HG02840 (cell line): ENCODE data around the gene TMBIM6.
"Not testable (repeated sequence)": the region's sequence is repeated elsewhere in the genome, so short reads cannot be mapped to it uniquely, and the experiment has no call there.

Experiments
- ATAC-seq: cut with Tn5 transposase; IDR thresholded peaks from one replicate; pipeline ENCODE4 v1.9.1; 2021; ENCODE audit warnings: mild to moderate bottlenecking, moderate library complexity, moderate number of reproducible peaks; ENCODE audit not compliant: unreplicated experiment, low FRiP score

TMBIM6 gene

DNA sequence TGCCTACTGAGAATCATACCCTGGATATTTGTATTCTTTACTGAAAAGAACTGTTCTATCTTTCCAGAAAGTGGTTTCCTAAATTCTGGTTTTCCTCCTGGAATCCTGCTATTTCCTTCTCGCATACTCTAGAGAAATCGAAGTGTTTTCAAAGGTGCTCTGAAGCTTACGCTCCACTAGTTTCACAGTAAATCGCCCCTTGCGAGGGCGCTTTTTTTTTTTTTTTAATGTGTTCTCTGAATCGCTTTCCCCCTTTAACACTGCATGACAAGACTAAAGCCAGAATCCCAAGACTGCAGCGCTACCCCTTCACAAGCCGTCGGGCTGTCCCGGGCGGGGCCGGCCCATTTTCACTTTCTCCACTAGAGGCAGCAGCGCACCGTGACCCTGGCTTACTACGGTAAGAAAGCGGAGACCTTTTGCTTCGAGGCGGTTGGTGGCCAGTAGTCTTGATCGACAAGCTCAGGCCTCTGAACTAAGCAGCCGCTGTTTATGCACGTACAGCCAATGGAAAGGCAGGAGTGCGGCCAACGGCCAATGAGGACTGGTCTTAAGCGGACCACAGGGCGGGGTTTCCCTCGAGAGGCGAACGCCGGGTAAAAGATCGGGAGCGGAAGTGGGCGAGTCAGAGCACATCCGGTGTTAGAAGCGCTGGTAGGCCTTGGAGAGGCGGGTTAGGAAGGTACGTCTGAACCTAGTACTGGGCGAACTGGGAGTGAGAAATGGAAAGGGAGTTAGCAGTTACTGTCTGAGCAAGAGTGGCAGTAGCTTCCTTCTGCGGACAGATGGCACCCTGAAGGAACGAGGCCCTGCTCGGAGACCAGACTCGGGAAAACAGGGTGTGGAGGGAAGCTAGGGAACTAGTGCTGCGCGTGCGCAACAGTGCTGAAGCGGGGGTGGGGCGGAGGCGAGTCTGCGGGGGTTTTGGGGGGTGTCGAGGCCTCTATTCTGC lies at the start of gene TMBIM6:
Gene TMBIM6 (plus strand): TSS at position 628 of the 952 bp plus-strand sequence. CDS start 10,937 bp downstream, outside the sequence.
- peak; percentile 92 for ATAC-seq

DNA sequence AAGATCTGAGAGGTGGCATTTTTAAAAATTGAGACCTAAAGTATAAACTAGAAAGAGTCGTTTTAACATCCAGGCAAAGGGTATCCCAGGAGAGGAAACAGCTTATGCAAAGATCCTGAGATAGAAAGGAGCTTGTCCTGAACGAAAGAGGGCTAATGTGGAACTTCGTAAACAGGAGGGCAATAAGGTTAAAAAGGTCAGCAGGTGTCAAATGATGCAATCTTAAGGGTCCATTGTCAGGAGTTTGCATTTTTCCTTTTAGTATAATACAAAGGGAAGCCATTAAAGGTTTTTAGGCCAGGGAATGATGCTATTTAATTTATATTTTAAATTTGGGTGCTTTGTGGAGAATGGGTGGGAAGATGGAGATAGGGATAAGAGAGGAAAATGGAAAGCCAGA lies 48.5 kb upstream of the TMBIM6 start:
- no peak for ATAC-seq

DNA sequence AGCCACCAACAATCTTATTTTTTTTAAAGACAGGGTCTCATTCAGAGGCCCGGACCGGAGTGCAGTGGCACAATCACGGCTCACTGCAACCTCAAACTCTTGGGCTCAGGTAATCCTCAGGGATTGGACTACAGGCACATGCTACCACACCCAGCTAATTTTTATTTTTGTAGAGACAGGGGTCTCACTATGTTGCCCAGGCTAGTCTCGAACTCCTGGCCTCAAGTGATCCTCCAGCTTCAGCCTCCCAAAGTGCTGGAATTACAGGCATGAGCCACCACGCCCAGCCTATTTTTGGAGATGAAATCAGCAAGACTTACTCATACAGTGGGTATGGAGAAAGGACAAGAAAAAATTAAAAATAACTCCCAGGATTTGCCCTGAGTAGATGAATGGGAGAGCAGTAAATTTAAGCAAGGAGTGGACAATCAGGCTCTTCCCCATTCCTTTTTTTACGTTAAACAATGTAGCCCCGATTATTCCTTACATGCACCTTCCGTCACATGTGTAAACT lies 47.4 kb upstream of the TMBIM6 start:
- ATAC-seq = no peak

DNA sequence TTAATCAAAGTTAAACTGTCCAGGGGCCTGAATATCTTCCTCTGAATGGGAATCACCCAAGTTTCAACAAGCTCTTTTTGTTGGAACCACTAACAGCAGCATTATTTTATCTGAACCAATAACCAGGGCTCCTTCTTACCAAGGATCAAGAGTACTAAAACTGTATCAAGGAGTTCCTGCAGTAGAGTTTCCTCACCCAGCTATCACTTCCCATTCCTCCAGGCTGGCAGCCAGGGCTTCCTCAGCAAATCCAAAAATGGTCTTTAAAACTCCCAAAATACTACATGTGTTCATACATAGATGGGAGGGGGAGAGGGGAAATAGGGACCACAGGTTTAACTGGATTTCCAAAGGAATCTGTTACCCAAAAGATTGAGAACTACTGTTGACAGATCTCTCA lies 44.6 kb upstream of the TMBIM6 start:
- ATAC-seq = no peak

DNA sequence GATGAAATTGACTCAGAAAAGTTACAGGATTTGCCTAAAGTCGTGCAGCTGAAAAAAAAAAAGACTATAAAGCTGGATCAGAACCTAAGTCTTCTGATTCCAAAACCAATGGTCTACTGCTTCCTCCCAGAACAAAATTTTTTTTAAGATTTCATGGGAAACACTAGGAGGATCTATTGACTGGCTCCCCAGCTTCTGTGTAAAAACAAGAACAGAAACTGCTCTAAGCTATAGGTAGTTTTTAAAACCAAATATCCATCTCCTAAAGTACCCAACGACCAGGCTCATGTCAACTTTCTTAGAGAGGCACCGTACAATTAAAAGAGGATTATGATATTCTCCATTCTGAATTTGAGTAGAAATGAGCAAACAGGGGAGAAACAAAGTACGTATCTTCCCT lies 43.5 kb upstream of the TMBIM6 start:
- no peak for ATAC-seq

GRCh38 chr12:49698619-49699545 lies 42.5 kb upstream of the TMBIM6 start:
- ATAC-seq = peak; percentile 63

GRCh38 chr12:49702009-49702408 lies 39.3 kb upstream of the TMBIM6 start:
- ATAC-seq = no peak

GRCh38 chr12:49702676-49703215 lies 38.6 kb upstream of the TMBIM6 start:
- ATAC-seq = no peak

DNA sequence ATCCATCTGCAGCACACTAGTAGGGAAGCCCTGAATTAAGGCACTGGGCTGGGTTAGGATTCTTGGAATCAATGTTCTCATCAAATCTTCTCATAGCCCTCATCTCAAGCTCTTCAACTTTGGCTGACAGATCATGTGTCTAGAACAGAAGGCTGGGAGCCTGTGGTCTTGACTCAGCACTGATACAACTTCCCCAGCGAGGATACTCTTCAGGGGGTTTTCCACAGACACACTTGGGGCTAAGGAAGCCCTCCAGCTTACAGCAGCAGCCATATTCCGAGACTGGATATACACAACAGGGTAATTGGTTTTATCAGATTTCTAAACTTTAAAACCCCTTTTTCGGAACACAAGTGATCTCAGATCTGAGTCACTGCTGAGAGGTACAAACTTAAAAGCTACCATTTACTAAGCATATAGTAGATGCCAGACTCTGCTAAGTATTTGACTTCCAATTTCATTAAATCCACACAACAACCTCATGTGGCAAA lies 37.7 kb upstream of the TMBIM6 start:
- no peak for ATAC-seq

DNA sequence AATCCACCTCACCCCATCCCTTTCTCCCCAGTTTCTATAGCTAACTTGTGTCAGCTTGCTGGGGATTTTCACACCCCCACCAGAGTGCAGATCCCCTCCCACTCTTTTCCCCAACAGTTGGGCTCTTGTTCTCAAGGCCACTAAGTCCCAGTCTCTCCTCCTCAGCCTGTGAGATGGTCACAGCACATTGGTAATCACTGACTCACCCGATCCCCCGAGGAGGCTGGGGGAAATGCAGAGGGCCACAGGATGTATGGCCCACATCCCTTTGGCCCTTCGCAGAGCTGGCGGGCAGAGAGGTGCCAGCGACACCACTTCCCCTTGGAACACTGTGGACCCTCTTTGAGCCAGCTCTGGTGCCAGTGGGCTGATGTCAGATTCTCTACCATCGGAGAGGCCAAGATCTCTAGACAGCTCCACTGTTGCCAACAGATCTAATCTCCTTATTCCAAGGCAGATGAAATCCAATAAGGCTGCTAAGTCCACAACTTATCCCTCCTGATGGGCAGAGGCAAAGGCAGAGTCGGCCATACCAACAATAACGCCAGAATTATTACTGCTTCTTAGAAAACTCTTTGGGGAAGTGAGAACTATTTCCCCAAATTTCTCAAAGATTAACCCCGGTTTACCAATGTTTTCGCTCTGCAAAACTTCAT lies 35.8 kb upstream of the TMBIM6 start:
- ATAC-seq = no peak

DNA sequence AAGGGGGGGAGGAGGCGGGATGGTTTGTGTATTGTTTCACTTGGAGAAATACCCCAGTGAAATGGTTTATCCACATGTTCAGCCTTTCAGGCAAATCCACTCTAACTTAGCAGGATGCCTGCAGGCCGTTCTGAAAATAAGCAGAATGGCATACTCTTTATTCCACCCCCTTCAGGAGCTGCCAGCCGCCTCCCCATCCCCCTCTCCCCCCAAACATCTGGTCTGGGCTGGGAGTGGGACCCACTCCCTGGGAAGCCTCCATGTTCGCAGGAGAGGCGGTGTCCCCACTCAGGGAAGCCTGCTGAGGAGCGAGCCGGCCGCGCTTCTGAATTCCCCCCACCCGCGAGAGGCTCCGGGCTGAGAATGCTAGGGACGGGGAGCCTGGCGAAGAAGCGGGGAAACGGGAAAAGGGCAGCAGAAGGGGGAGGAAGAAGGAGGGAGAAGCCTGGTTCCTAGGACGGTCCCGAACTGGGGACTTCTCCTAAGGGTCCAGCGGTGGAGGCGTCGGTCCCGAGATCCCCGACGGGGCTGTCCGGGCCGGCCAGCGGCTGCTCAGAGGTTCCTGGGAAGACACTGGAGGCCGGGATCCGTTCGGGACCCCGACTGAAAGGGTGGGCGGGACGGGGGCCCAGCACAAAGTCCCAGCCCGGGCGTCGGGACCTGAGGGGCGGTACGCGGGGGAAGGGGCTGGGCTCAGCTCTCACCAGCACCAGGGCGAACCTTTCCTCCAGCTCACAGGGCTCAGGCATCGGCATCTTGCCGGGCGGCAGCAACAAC lies 34.8 kb upstream of the TMBIM6 start:
- peak; percentile 18 for ATAC-seq

DNA sequence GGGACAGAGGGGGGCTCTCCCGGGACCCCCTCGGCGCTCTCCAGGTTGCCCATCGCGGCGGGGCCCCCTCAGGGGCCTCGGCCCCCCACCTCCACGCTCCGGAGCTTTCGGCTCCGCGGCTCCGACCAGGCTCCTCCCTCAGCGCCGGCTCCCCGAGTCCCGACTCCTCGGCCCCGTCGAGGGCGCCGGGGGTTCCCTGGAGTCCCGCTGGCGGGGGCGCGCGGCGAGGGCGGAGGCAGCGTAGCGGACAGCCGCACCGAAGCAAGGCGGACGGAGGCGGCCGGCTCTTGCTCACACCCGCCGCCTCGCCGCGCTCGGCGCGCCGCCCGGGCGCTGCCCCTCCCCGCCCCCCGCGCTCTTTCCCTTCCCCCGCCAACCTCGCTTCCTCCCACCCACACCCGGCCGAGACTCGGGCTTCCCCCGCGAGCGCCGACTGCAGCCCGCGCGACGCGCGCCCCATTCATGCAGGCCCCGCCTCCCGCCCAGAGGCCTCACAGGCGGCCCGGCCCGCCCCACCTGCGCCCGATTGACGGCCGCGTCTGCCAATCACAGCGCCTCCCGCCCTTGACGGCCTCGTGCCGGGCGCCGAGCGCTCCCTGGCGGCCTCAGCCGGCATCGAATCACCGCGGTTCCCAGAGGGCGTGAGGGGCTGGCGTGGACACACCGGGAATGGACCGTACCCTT lies 34.1 kb upstream of the TMBIM6 start, which contains the start of gene FMNL3:
Gene FMNL3 (minus strand): TSS at position 278 of the 684 bp plus-strand sequence. CDS start 225 bp downstream, at position 53.
- peak; percentile 71 for ATAC-seq

GRCh38 chr12:49707812-49708147 lies 33.6 kb upstream of the TMBIM6 start:
- ATAC-seq = no peak

DNA sequence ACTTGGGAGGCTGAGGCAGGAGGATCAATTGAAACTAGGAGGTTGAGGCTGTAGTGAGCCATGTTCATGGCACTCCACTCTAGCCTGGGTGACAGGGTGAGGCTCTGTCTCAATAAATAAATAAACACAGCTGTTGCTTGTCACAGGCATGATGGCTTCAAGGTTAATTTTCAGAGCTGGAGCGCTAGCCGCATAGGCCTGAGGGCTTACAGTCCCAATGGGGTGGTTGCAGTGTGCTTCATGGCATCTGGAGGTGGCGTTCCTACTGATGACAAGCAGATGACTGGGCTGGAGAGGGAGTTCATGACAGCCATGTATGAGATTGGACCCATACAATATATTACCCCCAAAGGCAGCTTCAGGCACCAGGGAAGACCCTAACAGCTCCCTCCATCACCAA lies 32.5 kb upstream of the TMBIM6 start:
- ATAC-seq = no peak

DNA sequence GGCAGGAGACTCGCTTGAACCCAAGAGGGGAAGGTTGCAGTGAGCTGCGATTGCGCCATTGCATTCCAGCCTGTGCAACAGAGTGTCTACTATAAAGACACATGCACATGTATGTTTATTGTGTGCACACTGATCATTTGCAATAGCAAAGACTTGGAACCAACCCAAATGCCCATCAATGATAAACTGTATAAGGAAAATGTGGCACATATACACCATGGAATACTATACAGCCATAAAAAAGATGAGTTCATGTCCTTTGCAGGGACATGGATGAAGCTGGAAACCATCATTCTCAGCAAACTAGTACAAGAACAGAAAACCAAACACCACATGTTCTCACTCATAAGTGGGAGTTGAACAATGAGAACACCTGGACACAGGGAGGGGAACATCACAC lies 27.4 kb upstream of the TMBIM6 start:
- not testable (repeated sequence) for ATAC-seq

DNA sequence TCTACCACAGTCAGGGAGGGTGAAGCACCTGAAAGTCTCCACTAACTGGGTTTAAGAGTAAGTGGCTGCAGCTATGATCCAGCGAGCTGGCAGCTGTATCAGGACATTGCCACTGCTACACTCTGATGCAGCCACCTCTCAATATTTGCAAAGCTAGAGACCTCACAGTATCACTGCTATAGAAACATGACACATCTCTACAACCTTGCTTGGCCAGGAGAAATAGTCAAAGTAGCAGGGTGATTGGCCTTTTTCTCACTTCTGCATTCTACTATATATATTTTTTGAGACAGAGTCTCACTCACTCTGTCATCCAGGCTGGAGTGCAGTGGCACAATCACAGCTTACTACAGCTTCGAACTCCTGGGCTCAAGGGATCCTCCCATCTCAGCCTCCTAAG lies 24.8 kb upstream of the TMBIM6 start:
- no peak for ATAC-seq

DNA sequence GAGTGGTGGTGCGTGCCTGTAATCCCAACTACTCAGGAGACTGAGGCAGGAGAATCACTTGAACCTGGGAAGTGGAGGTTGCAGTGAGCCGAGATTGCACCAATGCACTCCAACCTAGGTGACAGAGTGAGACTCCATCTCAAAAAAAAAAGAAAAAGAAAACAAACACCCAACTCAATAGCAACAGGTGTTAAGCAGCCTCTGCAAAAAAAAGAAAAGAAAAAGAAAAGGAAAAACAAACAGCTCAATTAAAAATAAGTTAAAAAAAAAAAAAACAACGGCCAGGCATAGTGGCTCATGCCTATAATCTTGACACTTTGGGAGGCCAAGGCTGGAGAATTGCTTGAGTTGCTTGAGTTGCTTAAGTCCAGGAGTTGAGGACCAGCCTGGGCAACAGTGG lies 23.6 kb upstream of the TMBIM6 start:
- ATAC-seq = not testable (repeated sequence)

- no peak for ATAC-seq
These were observed 21.1 kb upstream of the TMBIM6 start for GRCh38 chr12:49720214-49720613.

DNA sequence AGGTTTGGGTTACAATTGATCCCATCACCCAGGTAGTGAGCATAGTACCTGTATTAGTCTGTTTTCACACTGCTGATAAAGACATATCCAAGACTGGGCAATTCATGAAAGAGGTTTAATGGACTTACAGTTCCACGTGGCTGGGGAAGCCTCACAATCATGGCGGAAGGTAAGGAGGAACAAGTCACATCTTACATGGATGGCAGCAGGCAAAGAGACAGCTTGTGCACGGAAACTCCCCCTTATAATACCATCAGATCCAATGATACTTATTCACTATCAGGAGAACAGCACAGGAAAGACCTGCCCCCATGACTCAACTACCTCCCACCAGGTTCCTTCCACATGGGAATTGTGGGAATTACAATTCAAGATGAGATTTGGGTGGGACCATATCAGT lies 20.0 kb upstream of the TMBIM6 start:
- not testable (repeated sequence) for ATAC-seq
